IMR-90 (cell line): ENCODE data around the gene MICAL3. TPM values are rescaled to one million over a fixed set of nuclear protein-coding genes. Genes with fewer than 3 reads are reported as not detected.

ENCODE experiments used
- ATAC-seq: fragments of 200-7000 bp; cut with Tn5 transposase; 2 replicates; pipeline ENCODE4 v1.9.1; 2020; ENCODE audit warnings: low read depth, mild to moderate bottlenecking, moderate library complexity
- BruUV-seq: library from RNA; stranded (reverse); fragments of 400-500 nt; replicated peaks from 2 replicates; lab custom pipeline; 2021; lab: Mats Ljungman, UMichigan
- CTCF ChIA-PET: fragments of 300-600 bp; formaldehyde crosslinking; extraction: SDS; loops from one replicate; lab custom pipeline; 2021; ENCODE audit warnings: antibody characterized with exemption; lab: Yijun Ruan, JAX
- POLR2A ChIA-PET: fragments of 300-600 bp; sonication (Branson Sonifier 250); formaldehyde crosslinking; loops from one replicate; lab custom pipeline; 2022; ENCODE audit warnings: antibody characterized with exemption; ENCODE audit not compliant: unreplicated experiment; lab: Charles Lee
- DNase-seq: peaks from one replicate; pipeline ENCODE4 v3.0.0; 2013
- H2AFZ ChIP-seq: replicated peaks from 2 replicates; pipeline ENCODE3; 2013; ENCODE audit warnings: low read length, mild to moderate bottlenecking; ENCODE audit not compliant: poor library complexity
- H2AK5ac ChIP-seq: 2 replicates; pipeline ENCODE4 v1.6.1; 2013; ENCODE audit warnings: low read depth, low read length, inconsistent platforms
- H2AK9ac ChIP-seq: replicated peaks from 2 replicates; pipeline ENCODE3; 2013; ENCODE audit warnings: mild to moderate bottlenecking, low read depth, low read length, moderate library complexity; ENCODE audit not compliant: poor library complexity
- H2BK120ac ChIP-seq: 2 replicates; pipeline ENCODE4 v1.6.1; 2013; ENCODE audit warnings: low read depth, low read length, inconsistent platforms
- H2BK15ac ChIP-seq: 3 replicates; pipeline ENCODE4 v1.6.1; 2013; ENCODE audit warnings: low read depth, low read length, inconsistent platforms
- H2BK20ac ChIP-seq: 2 replicates; pipeline ENCODE4 v1.6.1; 2013; ENCODE audit warnings: low read depth, mild to moderate bottlenecking, inconsistent platforms, low read length, moderate library complexity
- H2BK5ac ChIP-seq: 2 replicates; pipeline ENCODE4 v1.6.1; 2013; ENCODE audit warnings: mild to moderate bottlenecking, low read depth, low read length, inconsistent platforms; ENCODE audit not compliant: poor library complexity, severe bottlenecking
- H3K14ac ChIP-seq: replicated peaks from 2 replicates; pipeline ENCODE4 v1.6.1; 2013; ENCODE audit warnings: low read depth, low read length, inconsistent platforms
- H3K18ac ChIP-seq: 2 replicates; pipeline ENCODE4 v1.6.1; 2013; ENCODE audit warnings: low read depth, low read length, control low read depth
- H3K23ac ChIP-seq: 2 replicates; pipeline ENCODE4 v1.6.1; 2013; ENCODE audit warnings: low read depth, low read length, inconsistent platforms
- H3K27ac ChIP-seq: 2 replicates; pipeline ENCODE4 v1.5.1; 2013; ENCODE audit warnings: mild to moderate bottlenecking, control low read depth, low read length; ENCODE audit not compliant: insufficient read depth
- H3K27me3 ChIP-seq: 2 replicates; pipeline ENCODE4 v1.6.1; 2013; ENCODE audit warnings: low read length; ENCODE audit not compliant: control insufficient read depth, insufficient read depth
- H3K36me3 ChIP-seq: 2 replicates; pipeline ENCODE4 v1.6.1; 2013; ENCODE audit warnings: low read length, mixed read lengths; ENCODE audit not compliant: control insufficient read depth, insufficient read depth
- H3K4ac ChIP-seq: 2 replicates; pipeline ENCODE4 v1.6.1; 2013; ENCODE audit warnings: low read depth, low read length, inconsistent platforms
- H3K4me1 ChIP-seq: 2 replicates; pipeline ENCODE4 v1.6.1; 2013; ENCODE audit warnings: low read length, mixed read lengths; ENCODE audit not compliant: control insufficient read depth, insufficient read depth
- H3K4me2 ChIP-seq: 2 replicates; pipeline ENCODE4 v1.6.1; 2013; ENCODE audit warnings: low read depth, mild to moderate bottlenecking, control low read depth, low read length, moderate library complexity
- H3K4me3 ChIP-seq: 2 replicates; pipeline ENCODE4 v1.5.1; 2013; ENCODE audit warnings: low read depth, mild to moderate bottlenecking, control low read depth, low read length, moderate library complexity; ENCODE audit not compliant: insufficient read depth
- H3K56ac ChIP-seq: 2 replicates; pipeline ENCODE4 v1.6.1; 2013; ENCODE audit warnings: low read length, inconsistent platforms; ENCODE audit not compliant: insufficient read depth; ENCODE audit errors: extremely low read depth
- H3K79me1 ChIP-seq, 2 experiments: 2 replicates each; pipeline ENCODE4 v1.6.1; 2013; ENCODE audit warnings: low read length in 2 of 2, inconsistent platforms in 1 of 2, low read depth in 1 of 2
- H3K9ac ChIP-seq: 2 replicates; pipeline ENCODE4 v1.6.1; 2013; ENCODE audit warnings: low read depth, low read length, control low read depth
- H3K9me1 ChIP-seq: 2 replicates; pipeline ENCODE4 v1.6.1; 2013; ENCODE audit warnings: low read length, inconsistent platforms; ENCODE audit not compliant: insufficient read depth
- H3K9me3 ChIP-seq: 2 replicates; pipeline ENCODE4 v1.6.1; 2013; ENCODE audit warnings: low read length; ENCODE audit not compliant: control insufficient read depth, insufficient read depth
- H4K20me1 ChIP-seq: 2 replicates; pipeline ENCODE4 v1.6.1; 2013; ENCODE audit warnings: low read length, inconsistent platforms; ENCODE audit not compliant: insufficient read depth
- H4K5ac ChIP-seq: 2 replicates; pipeline ENCODE4 v1.6.1; 2013; ENCODE audit warnings: mild to moderate bottlenecking, low read depth, low read length, control low read depth
- H4K8ac ChIP-seq, 2 experiments: 2 replicates each; pipeline ENCODE4 v1.6.1; 2013; ENCODE audit warnings: low read depth in 2 of 2, low read length in 2 of 2, control low read depth in 1 of 2, inconsistent platforms in 1 of 2
- H4K91ac ChIP-seq: 2 replicates; pipeline ENCODE4 v1.6.1; 2013; ENCODE audit warnings: low read depth, low read length, inconsistent platforms; ENCODE audit not compliant: insufficient read depth
- CEBPB ChIP-seq: IDR thresholded peaks from 2 replicates; pipeline ENCODE4 v1.6.1; 2012; ENCODE audit warnings: low read depth, low read length, improper control_type of control experiment
- CHD1 ChIP-seq: IDR thresholded peaks from 2 replicates; pipeline ENCODE4 v1.6.1; 2012; ENCODE audit warnings: low read depth, low read length, improper control_type of control experiment
- CTCF ChIP-seq: conservative IDR thresholded peaks from 2 replicates; pipeline ENCODE4 v1.5.1; 2012; ENCODE audit warnings: mild to moderate bottlenecking, low read depth, low read length, improper control_type of control experiment
- ELK1 ChIP-seq: fragments of 150-350 bp; IDR thresholded peaks from 2 replicates; pipeline ENCODE4 v1.6.1; 2016; ENCODE audit warnings: low read depth, mild to moderate bottlenecking, low read length, moderate library complexity, borderline replicate concordance
- FOS ChIP-seq: fragments of 150-350 bp; IDR thresholded peaks from 2 replicates; pipeline ENCODE4 v1.6.1; 2016; ENCODE audit warnings: low read depth, low read length
- MAFK ChIP-seq: IDR thresholded peaks from 2 replicates; pipeline ENCODE4 v1.6.1; 2012; ENCODE audit warnings: low read depth, low read length, improper control_type of control experiment
- MAZ ChIP-seq: IDR thresholded peaks from 2 replicates; pipeline ENCODE4 v1.6.1; 2012; ENCODE audit warnings: low read depth, mild to moderate bottlenecking, low read length, improper control_type of control experiment, moderate library complexity, borderline replicate concordance
- MXI1 ChIP-seq: IDR thresholded peaks from 2 replicates; pipeline ENCODE4 v1.6.1; 2012; ENCODE audit warnings: low read depth, mild to moderate bottlenecking, low read length, moderate library complexity, borderline replicate concordance
- POLR2A ChIP-seq: IDR thresholded peaks from 2 replicates; pipeline ENCODE4 v1.6.1; 2012; ENCODE audit warnings: mild to moderate bottlenecking, low read depth, low read length
- SMC3 ChIP-seq: fragments of 150-350 bp; IDR thresholded peaks from 2 replicates; pipeline ENCODE4 v1.6.1; 2016; ENCODE audit warnings: low read depth, mild to moderate bottlenecking, antibody characterized with exemption, low read length, moderate library complexity
- USF2 ChIP-seq: fragments of 150-350 bp; IDR thresholded peaks from 2 replicates; pipeline ENCODE4 v1.6.1; 2017; ENCODE audit warnings: mild to moderate bottlenecking, antibody characterized with exemption, low read length, low read depth
- WGBS, 2 experiments: methylation state at CpG; one replicate each; pipeline versions ENCODE4 v1.1.5 to v1.1.7; 2013; ENCODE audit warnings: missing lambda C conversion rate in 2 of 2; ENCODE audit not compliant: insufficient read length in 1 of 2; ENCODE audit errors: extremely low coverage in 2 of 2; 5-methylcytosine and 5-hydroxymethylcytosine counted together
- dilution Hi-C: fragments of 300-500 bp; cut with HindIII; formaldehyde crosslinking; loops from one replicate; pipeline ENCODE4 v1.14.3; 2018; ENCODE audit warnings: low sequenced_read_pairs; ENCODE audit not compliant: unreplicated experiment
- in situ Hi-C: fragments of 300-500 bp; cut with MboI; formaldehyde crosslinking; loops from 3 replicates; pipeline ENCODE4 v1.14.3; 2019; ENCODE audit warnings: low sequenced_read_pairs, inconsistent platforms, mixed read lengths
- intact Hi-C: fragments of 100-400 bp; cut with micrococcal nuclease; formaldehyde crosslinking; loops from 2 replicates; pipeline ENCODE4 v1.10.0; 2022
- polyA plus RNA-seq, 3 experiments: library from polyadenylated mRNA; depleted of rRNA; stranded (reverse); fragments of >200 nt; gene quantifications; 2 replicates each; pipeline ENCODE4 v1.2.3, GENCODE V29; 2012; ENCODE audit warnings: low replicate concordance in 1 of 3
- total RNA-seq: library from RNA; depleted of rRNA; stranded (reverse); fragments of >200 nt; gene quantifications from 2 replicates; pipeline ENCODE4 v1.2.3, GENCODE V29; 2012

MICAL3 gene
- total and polyA plus RNA-seq, 2 of the 4 experiments (the other 2 are of a cell fraction) = 17.6 to 26.8 TPM

- no peak for ATAC-seq
- intact Hi-C loops (no loop called here), dilution Hi-C loops (no loop called here), in situ Hi-C loops (no loop called here)
- Histone ChIP-seq H4K91ac (no peak overlapping the region), H3K9me1 (peaks cover 5% of the 10 kb centered on the region), H3K9me3 (no peaks in the 10 kb centered on the region), H2BK120ac (no peak overlapping the region), H2AK5ac (no peak overlapping the region), H3K36me3 (peaks cover 33% of the 10 kb centered on the region), H4K20me1 (no peaks in the 10 kb centered on the region), H2AK9ac (no peak overlapping the region), H3K18ac (no peak overlapping the region), H3K56ac (no peak overlapping the region), H3K4me1 (peaks cover 5% of the 10 kb centered on the region), H2AFZ (no peak overlapping the region), H3K14ac (no peak overlapping the region), H4K5ac (no peak overlapping the region), H3K27ac (no peak overlapping the region), H3K23ac (no peak overlapping the region), H3K4me2 (no peak overlapping the region), H3K4me3 (no peak overlapping the region), H3K79me1 (peaks cover 0 to 5% of the 10 kb centered on the region in 2 experiments; a peak in 1 of 4 replicates), H3K27me3 (no peaks in the 10 kb centered on the region), H3K4ac (no peak overlapping the region), H2BK15ac (no peak overlapping the region), H3K9ac (no peak overlapping the region), H2BK20ac (no peak overlapping the region), H4K8ac (no peak overlapping the region), H2BK5ac (no peak overlapping the region)
- WGBS, 2 experiments = 93% methylated on average over 2 of the region's 8 CpGs; no CpG with 5 or more reads in 1 of the 2 experiments
- BruUV-seq = no TSS peak
- no peak for DNase-seq
- CTCF ChIA-PET = no interaction called here
- TF ChIP-seq FOS (no peak), MAFK (no peak), SMC3 (no peak), CTCF (no peak), CHD1 (no peak), ELK1 (no peak), MXI1 (no peak), CEBPB (no peak), USF2 (no peak), POLR2A (no peak), MAZ (no peak)
- POLR2A ChIA-PET = no interaction called here
Measured at GRCh38 chr22:17882727-17883126, 141.6 kb downstream of the MICAL3 start.
